HUES64 (cell line): ENCODE results near the gene ATF4.
"Not testable (repeated sequence)": the region's sequence is repeated elsewhere in the genome, so short reads cannot be mapped to it uniquely, and the experiment has no call there.

Source experiments
- H3K27ac ChIP-seq: 2 replicates; pipeline ENCODE4 v1.7.0; 2013; ENCODE audit warnings: low read depth, low read length, inconsistent platforms
- H3K27me3 ChIP-seq: 2 replicates; pipeline ENCODE4 v1.6.1; 2013; ENCODE audit warnings: mild to moderate bottlenecking, low read length; ENCODE audit not compliant: insufficient read depth
- H3K36me3 ChIP-seq: 2 replicates; pipeline ENCODE4 v1.6.1; 2013; ENCODE audit warnings: mild to moderate bottlenecking, low read length; ENCODE audit not compliant: insufficient read depth
- H3K4me1 ChIP-seq: 2 replicates; pipeline ENCODE4 v1.6.1; 2013; ENCODE audit warnings: mild to moderate bottlenecking, low read length, moderate library complexity; ENCODE audit not compliant: insufficient read depth
- H3K4me3 ChIP-seq: 2 replicates; pipeline ENCODE4 v1.5.1; 2013; ENCODE audit warnings: mild to moderate bottlenecking, low read length, moderate library complexity
- H3K9ac ChIP-seq: 2 replicates; pipeline ENCODE4 v1.6.1; 2013; ENCODE audit warnings: mild to moderate bottlenecking, low read depth, low read length
- H3K9me3 ChIP-seq: 2 replicates; pipeline ENCODE4 v1.6.1; 2013; ENCODE audit warnings: low read depth, low read length; ENCODE audit not compliant: insufficient read depth
- WGBS: fragments of 150-250, 120-280 bp; methylation state at CpG from one replicate; pipeline ENCODE4 v1.1.7; 2013; ENCODE audit warnings: missing lambda C conversion rate; 5-methylcytosine and 5-hydroxymethylcytosine counted together

Gene ATF4

GRCh38 chr22:39514373-39514973 is 5.9 kb upstream of the ATF4 start:
- Histone ChIP-seq H3K36me3 (peaks cover 61% of the 10 kb centered on the region), H3K27me3 (peaks cover 56% of the 10 kb centered on the region), H3K9me3 (no peaks in the 10 kb centered on the region), H3K4me3 (no peak overlapping the region), H3K9ac (no peak overlapping the region), H3K27ac (no peak overlapping the region), H3K4me1 (no peaks in the 10 kb centered on the region; the same call in 1 of the 2 replicates)
- WGBS: 75% methylated on average over 8 of the region's 8 CpGs

GRCh38 chr22:39515266-39516050 is 4.9 kb upstream of the ATF4 start:
- Histone ChIP-seq H3K9me3 (no peaks in the 10 kb centered on the region), H3K36me3 (peaks cover 57% of the 10 kb centered on the region), H3K4me1 (no peaks in the 10 kb centered on the region; the same call in 1 of the 2 replicates), H3K27ac (no peak overlapping the region), H3K9ac (no peak overlapping the region), H3K27me3 (peaks cover 47% of the 10 kb centered on the region), H3K4me3 (no peak overlapping the region)
- WGBS: 91% methylated on average over 12 of the region's 12 CpGs

- Histone ChIP-seq H3K9me3 (no peaks in the 10 kb centered on the region), H3K27me3 (peaks cover 28% of the 10 kb centered on the region), H3K36me3 (peaks cover 56% of the 10 kb centered on the region), H3K27ac (no peak overlapping the region), H3K4me3 (no peak overlapping the region), H3K9ac (no peak overlapping the region), H3K4me1 (peaks cover 4% of the 10 kb centered on the region; the same call in 1 of the 2 replicates)
- 91% methylated on average over 3 of the region's 3 CpGs for WGBS
Observed at GRCh38 chr22:39517470-39517869, 2.9 kb upstream of the ATF4 start.

DNA sequence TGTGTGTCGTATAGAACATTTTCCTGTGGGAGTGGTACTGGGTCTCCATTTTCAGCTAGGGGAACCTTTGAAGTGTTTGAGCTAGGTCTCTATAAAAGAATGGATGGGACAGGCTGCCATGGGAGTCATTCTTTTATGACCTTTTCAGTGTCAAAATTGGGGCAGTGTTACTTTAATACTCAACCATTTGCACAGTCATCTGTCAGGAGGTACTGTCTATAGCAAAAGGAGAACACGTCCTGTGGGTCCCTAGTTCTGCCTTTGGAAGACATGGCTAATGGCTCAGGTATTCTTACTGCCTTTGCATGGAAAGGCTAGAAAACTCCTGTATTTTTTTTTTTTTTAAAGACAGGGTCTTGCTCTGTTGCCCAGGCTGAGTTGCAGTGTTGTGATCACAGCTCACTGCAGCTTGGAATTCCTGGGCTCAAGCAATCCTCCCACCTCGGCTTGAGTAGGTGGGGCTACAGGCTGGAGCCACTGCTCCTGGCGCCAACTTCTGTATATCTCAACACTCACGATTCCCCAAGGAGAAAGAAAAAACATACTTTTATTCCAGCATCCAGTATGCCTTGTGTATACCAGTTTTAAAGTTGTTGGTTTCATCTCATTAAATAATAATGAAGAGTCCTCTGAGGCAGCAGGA is 2.1 kb upstream of the ATF4 start:
- peaks cover 59% of the 10 kb centered on the region for H3K36me3 ChIP-seq
- H3K27me3 ChIP-seq: peaks cover 27% of the 10 kb centered on the region
- peaks cover 4% of the 10 kb centered on the region; the same call in 1 of the 2 replicates for H3K4me1 ChIP-seq
- H3K4me3 ChIP-seq: no peak overlapping the region
- no peak overlapping the region for H3K27ac ChIP-seq
- WGBS: 83% methylated on average over 5 of the region's 5 CpGs
- H3K9me3 ChIP-seq: no peaks in the 10 kb centered on the region
- no peak overlapping the region for H3K9ac ChIP-seq

GRCh38 chr22:39518996-39519680 is 1.2 kb upstream of the ATF4 start:
- H3K27me3 ChIP-seq: peaks cover 19% of the 10 kb centered on the region
- H3K36me3 ChIP-seq: peaks cover 55% of the 10 kb centered on the region
- H3K9ac ChIP-seq: peak overlapping the region; percentile 100
- H3K4me3 ChIP-seq: peak overlapping the region; percentile 91
- 16% methylated on average over 24 of the region's 24 CpGs for WGBS
- H3K9me3 ChIP-seq: no peaks in the 10 kb centered on the region
- peaks cover 4% of the 10 kb centered on the region; the same call in 1 of the 2 replicates for H3K4me1 ChIP-seq
- peak overlapping the region; percentile 95 for H3K27ac ChIP-seq

- Histone ChIP-seq H3K36me3 (peaks cover 56% of the 10 kb centered on the region), H3K9ac (peak overlapping the region; percentile 100), H3K9me3 (no peaks in the 10 kb centered on the region), H3K27me3 (peaks cover 17% of the 10 kb centered on the region), H3K27ac (peak overlapping the region; percentile 97), H3K4me3 (peak overlapping the region; percentile 91), H3K4me1 (peaks cover 4% of the 10 kb centered on the region; the same call in 1 of the 2 replicates)
- under 1% methylated on average over 47 of the region's 47 CpGs for WGBS
Observed at GRCh38 chr22:39519681-39520225, 609 bp upstream of the ATF4 start.

DNA sequence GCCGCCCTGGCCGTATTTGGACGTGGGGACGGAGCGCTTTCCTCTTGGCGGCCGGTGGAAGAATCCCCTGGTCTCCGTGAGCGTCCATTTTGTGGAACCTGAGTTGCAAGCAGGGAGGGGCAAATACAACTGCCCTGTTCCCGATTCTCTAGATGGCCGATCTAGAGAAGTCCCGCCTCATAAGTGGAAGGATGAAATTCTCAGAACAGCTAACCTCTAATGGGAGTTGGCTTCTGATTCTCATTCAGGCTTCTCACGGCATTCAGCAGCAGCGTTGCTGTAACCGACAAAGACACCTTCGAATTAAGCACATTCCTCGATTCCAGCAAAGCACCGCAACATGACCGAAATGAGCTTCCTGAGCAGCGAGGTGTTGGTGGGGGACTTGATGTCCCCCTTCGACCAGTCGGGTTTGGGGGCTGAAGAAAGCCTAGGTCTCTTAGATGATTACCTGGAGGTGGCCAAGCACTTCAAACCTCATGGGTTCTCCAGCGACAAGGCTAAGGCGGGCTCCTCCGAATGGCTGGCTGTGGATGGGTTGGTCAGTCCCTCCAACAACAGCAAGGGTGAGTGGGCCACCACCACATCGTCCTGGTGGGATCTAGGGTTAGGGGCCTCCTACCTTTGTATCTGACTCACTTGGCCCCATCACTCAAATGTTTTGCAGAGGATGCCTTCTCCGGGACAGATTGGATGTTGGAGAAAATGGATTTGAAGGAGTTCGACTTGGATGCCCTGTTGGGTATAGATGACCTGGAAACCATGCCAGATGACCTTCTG is 934 bp downstream of the ATF4 start:
- WGBS: 12% methylated on average over 28 of the region's 28 CpGs
- Histone ChIP-seq H3K36me3 (peaks cover 47% of the 10 kb centered on the region), H3K9ac (peak overlapping the region; percentile 100), H3K27ac (peak overlapping the region; percentile 97), H3K27me3 (peaks cover 17% of the 10 kb centered on the region; the same call in 1 of the 2 replicates), H3K4me3 (peak overlapping the region; percentile 91)
- not testable (repeated sequence) for H3K4me1 ChIP-seq, H3K9me3 ChIP-seq

DNA sequence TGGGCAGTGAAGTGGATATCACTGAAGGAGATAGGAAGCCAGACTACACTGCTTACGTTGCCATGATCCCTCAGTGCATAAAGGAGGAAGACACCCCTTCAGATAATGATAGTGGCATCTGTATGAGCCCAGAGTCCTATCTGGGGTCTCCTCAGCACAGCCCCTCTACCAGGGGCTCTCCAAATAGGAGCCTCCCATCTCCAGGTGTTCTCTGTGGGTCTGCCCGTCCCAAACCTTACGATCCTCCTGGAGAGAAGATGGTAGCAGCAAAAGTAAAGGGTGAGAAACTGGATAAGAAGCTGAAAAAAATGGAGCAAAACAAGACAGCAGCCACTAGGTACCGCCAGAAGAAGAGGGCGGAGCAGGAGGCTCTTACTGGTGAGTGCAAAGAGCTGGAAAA is 1.7 kb downstream of the ATF4 start:
- Histone ChIP-seq H3K27me3 (peaks cover 12% of the 10 kb centered on the region; the same call in 1 of the 2 replicates), H3K4me3 (peak overlapping the region; percentile 91), H3K9ac (peak overlapping the region; percentile 100; the same call in 1 of the 2 replicates), H3K27ac (peak overlapping the region; percentile 97; the same call in 1 of the 2 replicates), H3K36me3 (peaks cover 43% of the 10 kb centered on the region)
- 72% methylated on average over 3 of the region's 5 CpGs for WGBS
- H3K9me3 ChIP-seq, H3K4me1 ChIP-seq: not testable (repeated sequence)

- 89% methylated on average over 14 of the region's 14 CpGs for WGBS
- H3K27ac ChIP-seq: peak overlapping the region; percentile 16; the same call in 1 of the 2 replicates
Observed at GRCh38 chr22:39522567-39523300, 2.4 kb downstream of the ATF4 start.

More at GRCh38 chr22:39522567-39523300, 2.4 kb downstream of the ATF4 start:
- Histone ChIP-seq H3K9me3 (no peaks in the 10 kb centered on the region), H3K36me3 (peaks cover 41% of the 10 kb centered on the region), H3K4me1 (peaks cover 4% of the 10 kb centered on the region; the same call in 1 of the 2 replicates), H3K4me3 (peak overlapping the region; percentile 91), H3K27me3 (peaks cover 6% of the 10 kb centered on the region; the same call in 1 of the 2 replicates), H3K9ac (peak overlapping the region; percentile 28; the same call in 1 of the 2 replicates)
